ENCODE measurements around the gene B3GNT5.

Gene B3GNT5

GRCh38 chr3:183267140-183267539 lies 14.1 kb downstream of the B3GNT5 start:
- no peak for DNase-seq

DNA sequence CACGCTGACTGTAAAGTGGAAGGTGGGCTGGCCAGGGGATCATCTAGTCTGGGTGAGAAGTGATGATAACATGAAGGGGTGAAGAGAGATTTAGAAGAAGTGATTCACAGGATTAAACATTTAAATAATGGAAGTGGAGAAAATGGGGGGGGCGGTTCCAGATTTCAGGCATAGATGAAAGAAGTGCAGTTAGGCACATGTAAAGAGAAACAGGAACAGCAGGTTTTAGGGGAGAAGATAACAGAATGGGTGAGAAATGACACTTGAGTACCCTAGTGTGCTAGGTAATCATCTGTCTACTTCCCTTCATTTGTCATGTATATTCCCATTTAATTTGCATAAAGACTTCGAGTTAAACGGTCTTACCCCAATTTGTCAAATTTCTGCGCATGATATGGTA lies 15.3 kb downstream of the B3GNT5 start:
- no peak for DNase-seq

- DNase-seq, result no peak
These were observed 16.3 kb downstream of the B3GNT5 start for GRCh38 chr3:183269345-183269744.

GRCh38 chr3:183270344-183270743 lies 17.3 kb downstream of the B3GNT5 start:
- no peak for DNase-seq

DNA sequence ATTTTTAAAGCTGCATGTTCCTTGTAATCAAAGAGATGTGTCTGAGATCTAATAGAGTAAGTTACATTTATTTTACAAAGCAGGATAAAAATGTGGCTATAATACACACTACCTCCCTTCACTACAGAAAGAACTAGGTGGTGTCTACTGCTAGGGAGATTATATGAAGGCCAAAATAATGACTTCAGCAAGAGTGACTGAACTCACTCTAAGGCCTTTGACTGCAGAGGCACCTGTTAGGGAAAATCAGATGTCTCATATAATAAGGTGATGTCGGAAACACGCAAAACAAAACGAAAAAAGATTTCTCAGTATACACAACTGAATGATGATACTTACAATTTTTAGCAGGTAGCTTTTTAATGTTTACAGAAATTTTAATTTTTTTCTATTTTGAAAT lies 19.1 kb downstream of the B3GNT5 start:
- DNase-seq, result no peak

DNA sequence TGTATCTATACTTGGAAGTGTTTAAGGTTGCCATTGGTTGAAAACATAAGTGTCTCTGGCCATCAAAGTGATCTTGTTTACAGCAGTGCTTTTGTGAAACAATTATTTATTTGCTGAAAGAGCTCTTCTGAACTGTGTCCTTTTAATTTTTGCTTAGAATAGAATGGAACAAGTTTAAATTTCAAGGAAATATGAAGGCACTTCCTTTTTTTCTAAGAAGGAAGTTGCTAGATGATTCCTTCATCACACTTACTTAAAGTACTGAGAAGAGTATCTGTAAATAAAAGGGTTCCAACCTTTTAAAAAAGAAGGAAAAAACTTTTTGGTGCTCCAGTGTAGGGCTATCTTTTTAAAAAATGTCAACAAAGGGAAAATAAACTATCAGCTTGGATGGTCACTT lies 19.7 kb downstream of the B3GNT5 start:
- DNase-seq, result no peak

DNA sequence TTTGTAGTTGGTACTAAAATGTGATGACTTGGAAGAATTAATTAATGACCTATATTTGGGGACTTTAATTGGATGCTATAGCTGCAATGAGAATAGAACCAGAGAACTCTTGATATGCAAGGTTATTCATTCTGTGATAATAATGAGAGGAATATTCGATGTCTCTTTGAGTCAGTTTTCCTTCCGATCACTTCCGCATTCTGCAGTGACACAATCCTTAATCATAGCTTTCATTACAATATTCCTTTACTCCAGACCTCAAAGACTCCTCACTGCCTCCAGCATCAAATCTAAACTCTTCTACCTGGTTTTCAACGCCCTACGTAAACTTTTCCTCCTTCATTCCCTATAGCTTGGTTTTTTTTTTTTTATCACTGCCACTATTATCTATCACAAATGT lies 21.6 kb downstream of the B3GNT5 start:
- no peak for DNase-seq

DNA sequence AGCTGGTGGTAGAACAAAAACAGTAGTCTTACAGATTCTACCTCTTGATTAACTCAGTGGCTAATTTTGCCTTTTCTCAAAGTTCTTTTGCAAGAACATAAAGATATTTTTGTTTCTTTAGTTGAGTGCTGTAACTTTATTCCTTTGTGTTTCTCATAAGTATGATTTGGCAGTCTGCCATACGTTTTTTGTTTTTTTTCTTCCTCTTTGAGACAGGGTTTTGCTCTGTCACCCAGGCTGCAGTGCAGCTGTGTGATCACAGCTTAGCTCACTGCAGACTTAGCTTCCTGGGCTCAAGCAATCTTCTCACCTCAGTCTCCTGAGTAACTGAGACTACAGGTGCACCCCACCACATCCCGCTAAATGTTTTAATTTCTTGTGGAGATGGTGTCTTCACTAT lies 22.4 kb downstream of the B3GNT5 start:
- DNase-seq, result peak; percentile 87

GRCh38 chr3:183275937-183276336 lies 22.9 kb downstream of the B3GNT5 start:
- no peak for DNase-seq

DNA sequence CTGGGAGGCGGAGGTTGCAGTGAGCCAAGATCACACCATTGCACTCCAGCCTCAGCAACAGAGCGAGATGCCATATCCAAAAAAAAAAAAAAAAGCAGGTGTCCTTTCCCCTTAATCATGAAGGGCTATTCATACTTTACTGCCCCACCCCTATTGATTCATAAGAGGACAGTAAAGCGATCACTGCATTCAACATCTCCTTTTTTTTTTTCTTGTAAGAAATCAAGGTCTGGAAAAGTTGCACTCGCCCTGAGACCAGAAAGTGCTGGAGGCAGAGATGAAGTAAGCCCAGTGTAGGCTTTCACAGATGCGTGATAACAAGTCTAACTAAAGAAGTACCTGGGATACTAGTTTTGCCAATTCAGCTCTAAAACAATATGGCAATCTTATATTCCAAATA lies 24.2 kb downstream of the B3GNT5 start:
- DNase-seq, result no peak

DNA sequence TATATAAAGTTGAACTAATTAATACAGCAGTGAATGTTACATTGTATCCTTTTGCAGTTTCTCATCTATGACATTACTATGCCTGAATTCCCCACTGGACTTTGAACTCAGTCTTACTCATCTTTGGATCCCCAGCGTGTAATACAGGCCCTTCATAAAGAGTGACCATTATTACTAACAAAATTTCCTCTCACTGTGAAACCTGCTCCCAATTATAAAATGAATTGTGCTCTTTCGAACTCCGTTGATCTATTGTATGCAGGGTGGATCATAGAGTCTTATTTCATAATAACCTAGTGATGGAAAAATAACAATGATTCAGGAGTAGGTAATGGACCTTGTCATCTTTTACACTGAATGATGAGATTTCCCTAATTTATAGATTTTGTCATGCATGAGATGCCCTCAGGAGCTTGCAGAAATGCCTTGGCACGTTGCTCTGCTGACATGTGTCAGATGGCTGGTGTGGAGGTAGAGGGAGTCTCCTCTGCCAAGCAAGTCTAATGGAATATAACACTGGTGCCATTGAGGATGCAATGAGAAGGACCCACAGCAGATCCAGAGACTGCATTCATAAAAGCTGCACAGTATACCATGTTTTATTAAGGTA lies 25.5 kb downstream of the B3GNT5 start:
- DNase-seq, result no peak

DNA sequence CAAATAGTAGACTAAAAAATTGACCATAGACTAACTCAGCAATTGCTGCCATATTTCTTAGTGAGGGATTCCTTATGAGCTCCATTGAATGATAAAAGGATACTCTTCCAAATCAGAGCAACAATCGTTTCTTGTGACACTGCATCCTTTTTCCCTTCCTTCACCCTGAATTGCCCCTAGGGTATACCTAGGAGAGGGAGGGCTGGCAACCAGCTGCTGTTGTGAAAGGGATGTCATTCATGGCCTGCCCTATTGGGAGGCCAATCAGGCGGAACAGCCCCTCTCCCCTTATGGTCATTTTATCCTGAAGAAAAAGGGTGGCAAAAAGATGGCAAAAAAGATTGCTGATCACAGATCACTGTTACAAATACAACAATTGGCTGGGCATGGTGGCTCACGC lies 26.3 kb downstream of the B3GNT5 start:
- no peak for DNase-seq

DNA sequence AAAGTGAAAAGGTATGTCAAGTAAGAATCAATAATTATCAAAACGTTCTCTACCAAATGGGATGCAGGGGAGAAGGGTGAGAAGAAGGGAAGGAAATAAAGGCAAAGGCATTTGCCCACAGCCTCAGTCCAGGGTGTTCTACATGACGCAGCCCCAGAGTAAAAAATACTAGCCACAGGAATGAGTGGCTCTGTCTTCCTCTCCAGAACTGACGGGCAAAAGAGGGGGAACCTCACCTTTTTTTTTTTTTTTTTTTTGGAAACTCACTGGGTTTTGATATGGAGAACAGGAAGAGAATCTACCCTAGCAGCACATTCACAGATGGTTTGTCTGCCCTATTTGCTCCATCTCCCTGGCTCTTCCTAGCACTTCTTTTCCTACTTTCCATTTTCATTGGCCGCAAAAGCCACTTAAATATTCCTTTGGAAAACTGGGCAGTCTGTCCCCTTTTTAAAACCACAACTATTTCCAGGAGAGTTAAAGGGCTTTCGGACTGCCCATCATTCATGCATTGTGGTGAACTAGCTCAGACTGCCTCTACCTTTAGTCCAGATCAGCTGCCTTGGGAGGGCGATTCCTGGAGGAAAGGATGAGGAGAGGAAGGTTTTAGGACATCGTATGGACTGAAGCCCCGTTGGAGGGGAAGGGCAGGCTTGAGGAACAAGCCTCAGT lies 28.2 kb downstream of the B3GNT5 start:
- no peak for DNase-seq

GRCh38 chr3:183283886-183284285 lies 30.8 kb downstream of the B3GNT5 start:
- DNase-seq, result no peak

- DNase-seq, result no peak
These were observed 31.5 kb downstream of the B3GNT5 start for GRCh38 chr3:183284570-183284969.

- DNase-seq, result no peak
These were observed 32.3 kb downstream of the B3GNT5 start for GRCh38 chr3:183285318-183285717.

DNA sequence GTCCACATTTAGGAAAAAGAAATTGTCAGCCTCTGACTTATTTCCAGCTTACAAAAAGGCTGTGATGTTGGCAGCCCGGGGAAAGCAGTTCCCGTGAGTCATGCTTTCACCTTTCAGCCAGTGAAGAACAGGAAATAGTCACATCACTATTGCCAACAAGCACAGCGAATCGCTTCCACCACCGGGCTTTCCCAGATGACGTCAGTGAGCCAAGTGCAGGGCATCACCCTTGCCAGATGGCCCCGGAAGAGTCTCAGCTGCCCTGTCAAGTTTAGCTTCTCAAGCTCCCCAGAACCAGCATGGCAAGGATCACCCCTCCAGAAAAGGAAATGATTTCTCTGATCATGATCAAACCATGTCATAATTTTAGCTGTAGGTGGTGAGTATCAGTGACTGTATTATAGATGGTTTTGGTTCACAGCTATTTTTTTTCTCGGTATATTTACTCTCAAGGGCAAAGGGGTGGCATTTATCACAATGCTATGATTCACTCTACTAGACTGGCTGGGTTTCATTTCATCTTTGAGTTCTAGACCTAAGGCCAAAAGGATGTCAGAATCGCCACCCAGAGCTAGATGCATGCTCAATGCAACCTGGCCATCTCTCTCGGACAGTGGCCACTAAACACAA lies 32.9 kb downstream of the B3GNT5 start:
- DNase-seq, result peak; percentile 82

DNA sequence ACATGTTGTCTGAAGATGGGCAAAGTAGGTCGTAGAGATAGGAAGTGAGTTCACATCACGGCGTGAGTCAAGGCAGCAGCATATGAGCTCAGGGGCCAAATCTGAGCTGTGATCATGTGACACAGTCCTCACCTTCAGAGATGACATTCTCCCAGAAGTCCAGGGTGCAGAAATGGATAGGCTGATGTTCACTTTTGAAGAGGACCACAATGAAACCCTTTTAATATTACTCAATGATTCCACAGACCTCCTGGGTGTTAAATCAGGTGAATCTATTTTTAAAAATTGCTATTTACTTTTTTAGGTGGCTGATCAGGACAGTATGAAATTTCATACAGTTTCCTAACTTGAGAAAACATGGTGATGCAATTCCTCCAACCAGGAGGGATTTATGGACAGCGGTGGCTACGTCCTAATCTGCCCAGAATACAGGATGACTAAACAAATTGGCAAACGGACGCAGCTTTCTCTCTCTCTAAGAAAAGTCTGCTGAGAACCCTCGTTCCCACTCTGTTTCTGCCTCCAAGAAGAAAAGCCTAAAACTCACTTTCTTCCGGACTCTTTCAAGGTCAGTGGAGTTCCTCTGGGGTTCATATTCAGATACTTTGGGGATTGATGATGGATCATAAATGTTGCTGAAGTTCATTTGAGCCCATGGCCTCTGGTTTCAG lies 34.4 kb downstream of the B3GNT5 start:
- DNase-seq, result no peak

GRCh38 chr3:183288117-183288516 lies 35.1 kb downstream of the B3GNT5 start:
- DNase-seq, result no peak

DNA sequence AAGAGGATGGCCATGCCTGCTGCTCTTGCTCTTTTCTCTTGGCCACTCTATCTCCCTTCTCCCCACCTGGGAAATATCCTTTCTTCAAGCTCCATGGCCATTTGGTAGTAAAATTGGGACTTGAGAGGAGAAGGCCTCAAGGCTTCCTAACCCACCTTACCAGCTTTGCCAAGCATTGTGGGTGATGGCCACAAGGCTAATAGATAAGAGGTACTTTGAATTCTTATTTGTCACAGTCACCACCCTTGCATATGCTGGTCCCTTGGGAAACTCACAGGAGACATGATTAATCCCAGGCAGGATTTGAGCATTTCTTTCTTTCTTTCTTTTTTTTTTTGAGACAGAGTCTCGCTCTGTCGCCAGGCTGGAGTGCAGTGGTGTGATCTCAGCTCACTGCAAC lies 37.2 kb downstream of the B3GNT5 start:
- no peak for DNase-seq

GRCh38 chr3:183291497-183292031 lies 38.5 kb downstream of the B3GNT5 start:
- no peak for DNase-seq

DNA sequence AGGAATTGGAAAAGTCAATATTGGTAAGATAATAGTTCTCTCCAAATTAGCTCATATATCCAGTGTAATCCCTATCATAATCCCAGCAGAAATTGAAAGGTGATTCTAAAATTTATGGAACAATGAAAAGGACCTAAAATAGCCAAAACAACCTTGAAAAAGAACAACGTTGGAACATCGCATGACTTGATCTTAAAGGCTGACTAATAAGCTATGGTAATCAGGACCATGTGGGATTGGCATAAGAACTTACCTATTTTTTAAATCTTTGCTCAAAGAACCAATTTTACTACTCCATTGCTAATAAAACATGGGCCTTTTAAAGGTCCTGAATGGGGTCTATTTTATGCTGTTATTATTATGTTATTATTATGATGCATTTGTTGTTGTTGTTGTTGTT lies 40.9 kb downstream of the B3GNT5 start:
- no peak for DNase-seq

- DNase-seq, result no peak
These were observed 42.2 kb downstream of the B3GNT5 start for GRCh38 chr3:183295211-183295610.

GRCh38 chr3:183296944-183297343 lies 43.9 kb downstream of the B3GNT5 start:
- no peak for DNase-seq
